Bronchial epithelial cell (primary cell): ENCODE data around the gene ST6GALNAC6. TPM values are rescaled to one million over a fixed set of nuclear protein-coding genes. Genes with fewer than 3 reads are reported as not detected.
A peak's percentile ranks its signal among the peaks of the same experiment; 100 is the strongest.

Source experiments
- DNase-seq: peaks from one replicate; pipeline ENCODE4 v3.0.0-alpha.2; 2010; ENCODE audit warnings: low read depth
- FAIRE-seq: peaks from 2 replicates; lab custom pipeline; 2011; peaks lifted over from hg19 to GRCh38; lab: Jason Lieb, UNC
- H3K27me3 ChIP-seq: 2 replicates; pipeline ENCODE4 v1.5.1; 2011; ENCODE audit warnings: low read length; ENCODE audit not compliant: control insufficient read depth, insufficient read depth
- H3K36me3 ChIP-seq: 2 replicates; pipeline ENCODE4 v1.5.1; 2011; ENCODE audit warnings: low read length; ENCODE audit not compliant: control insufficient read depth, insufficient read depth
- H3K4me3 ChIP-seq: 2 replicates; pipeline ENCODE4 v1.5.1; 2011; ENCODE audit warnings: mild to moderate bottlenecking, low read depth, low read length, control low read depth
- total RNA-seq: library from RNA; depleted of rRNA; stranded (reverse); fragments of >200 nt; gene quantifications from 2 replicates; pipeline ENCODE4 v1.2.1, GENCODE V29; 2014
- TF ChIP-seq, protein P1 (sequence below): IDR thresholded peaks from 2 replicates; pipeline ENCODE4 v1.5.1; 2011; ENCODE audit warnings: mild to moderate bottlenecking, moderate library complexity, low read length, control low read depth, inconsistent platforms; ENCODE audit not compliant: insufficient read depth, severe bottlenecking

ST6GALNAC6 gene
- total RNA-seq, 1 donor from 2014 or later: 18.4 TPM

DNA sequence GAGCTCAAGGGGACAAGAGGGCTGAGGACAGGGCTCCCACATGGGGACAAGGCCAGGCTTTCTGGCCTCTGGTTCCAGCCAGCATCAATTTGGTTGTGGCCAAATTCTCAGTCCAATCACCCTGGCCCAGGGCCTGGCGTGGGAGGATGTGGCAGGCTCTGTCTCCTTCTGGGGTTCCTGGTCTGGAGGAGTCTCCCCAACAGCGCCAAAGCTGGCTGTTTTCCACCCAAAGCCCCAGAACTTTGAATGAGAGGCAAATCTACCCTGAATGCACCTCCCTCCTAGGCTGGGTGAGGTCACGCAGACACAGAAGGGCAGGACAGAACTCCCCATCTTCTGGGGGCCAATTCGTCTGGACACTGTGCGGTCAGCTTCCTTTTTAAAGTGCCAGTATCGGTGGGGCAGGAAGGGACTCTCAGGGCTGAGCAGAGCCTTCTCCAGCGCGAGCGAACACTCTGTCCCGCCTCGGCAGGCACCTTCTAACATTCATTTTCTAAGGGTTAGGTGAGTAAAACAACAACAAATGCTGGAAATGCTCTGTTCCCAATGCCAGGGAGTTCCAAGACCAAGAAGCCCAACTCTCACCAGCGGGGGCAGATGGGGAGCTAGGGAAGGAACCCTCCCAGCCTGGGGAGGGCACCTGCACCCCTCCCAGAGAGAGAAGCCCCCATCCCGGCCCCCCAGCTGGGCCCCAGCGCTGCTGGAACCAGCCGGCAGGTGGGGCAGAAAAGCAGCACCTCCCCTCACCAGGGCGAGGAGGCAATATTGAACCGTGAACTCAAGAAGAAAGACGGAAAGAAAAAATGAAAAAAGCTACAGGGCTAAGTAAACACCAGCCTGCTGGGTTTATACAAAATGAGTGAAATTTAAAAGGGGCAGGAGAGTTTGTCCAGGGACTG, 41.9 kb upstream of the ST6GALNAC6 start:
- peaks cover 31% of the 10 kb centered on the region for H3K36me3 ChIP-seq
- no peak for FAIRE-seq

DNA sequence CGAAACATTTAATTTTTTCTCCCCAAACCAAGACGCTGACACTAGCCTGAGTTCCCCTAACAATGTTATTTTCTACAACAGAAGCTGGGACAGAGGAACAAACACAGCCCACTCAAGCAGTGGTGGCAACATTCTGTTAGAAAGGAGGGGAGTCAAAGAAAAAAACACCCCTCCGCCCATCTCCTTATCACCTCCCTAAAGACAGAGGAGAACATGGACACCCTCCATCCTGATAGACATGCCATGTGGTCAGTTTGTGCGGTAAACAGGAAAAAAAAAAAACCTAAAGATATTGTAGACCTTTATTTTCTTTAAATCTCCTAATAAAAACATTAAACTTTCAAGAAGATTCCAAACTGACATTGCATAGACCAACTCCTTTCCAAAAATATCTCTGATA, 41.2 kb upstream of the ST6GALNAC6 start:
- FAIRE-seq: no peak
- no peak overlapping the region for H3K4me3 ChIP-seq

More for the DNA sequence above, 41.9 kb upstream of the ST6GALNAC6 start:
- Histone ChIP-seq H3K4me3 (no peak overlapping the region), H3K27me3 (no peaks in the 10 kb centered on the region)
- TF ChIP-seq, protein P1, sequence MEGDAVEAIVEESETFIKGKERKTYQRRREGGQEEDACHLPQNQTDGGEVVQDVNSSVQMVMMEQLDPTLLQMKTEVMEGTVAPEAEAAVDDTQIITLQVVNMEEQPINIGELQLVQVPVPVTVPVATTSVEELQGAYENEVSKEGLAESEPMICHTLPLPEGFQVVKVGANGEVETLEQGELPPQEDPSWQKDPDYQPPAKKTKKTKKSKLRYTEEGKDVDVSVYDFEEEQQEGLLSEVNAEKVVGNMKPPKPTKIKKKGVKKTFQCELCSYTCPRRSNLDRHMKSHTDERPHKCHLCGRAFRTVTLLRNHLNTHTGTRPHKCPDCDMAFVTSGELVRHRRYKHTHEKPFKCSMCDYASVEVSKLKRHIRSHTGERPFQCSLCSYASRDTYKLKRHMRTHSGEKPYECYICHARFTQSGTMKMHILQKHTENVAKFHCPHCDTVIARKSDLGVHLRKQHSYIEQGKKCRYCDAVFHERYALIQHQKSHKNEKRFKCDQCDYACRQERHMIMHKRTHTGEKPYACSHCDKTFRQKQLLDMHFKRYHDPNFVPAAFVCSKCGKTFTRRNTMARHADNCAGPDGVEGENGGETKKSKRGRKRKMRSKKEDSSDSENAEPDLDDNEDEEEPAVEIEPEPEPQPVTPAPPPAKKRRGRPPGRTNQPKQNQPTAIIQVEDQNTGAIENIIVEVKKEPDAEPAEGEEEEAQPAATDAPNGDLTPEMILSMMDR: no peak
- no peak for DNase-seq

DNA sequence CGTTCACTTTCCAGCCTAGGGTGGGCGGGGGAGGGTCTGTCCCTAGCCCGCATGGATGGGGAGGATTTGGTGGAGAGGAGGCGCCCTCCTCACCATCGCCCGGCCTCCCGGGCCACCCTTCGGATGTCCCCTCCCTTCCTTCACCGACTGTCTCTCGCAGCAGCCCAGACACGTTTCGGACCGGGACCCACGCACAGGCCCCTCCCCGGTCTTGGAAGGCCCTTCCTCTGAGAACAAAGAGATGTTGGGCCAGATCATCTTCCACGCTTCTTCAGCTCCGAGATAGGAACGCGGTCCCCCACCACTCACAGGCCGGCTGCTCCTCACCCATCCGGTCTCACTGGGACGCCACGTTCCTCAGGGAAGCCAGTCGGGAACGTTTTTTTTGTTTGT, 38.9 kb upstream of the ST6GALNAC6 start:
- H3K4me3 ChIP-seq: peak overlapping the region; percentile 71

More for the DNA sequence above, 41.2 kb upstream of the ST6GALNAC6 start:
- TF ChIP-seq, protein P1: no peak
- no peak for DNase-seq
- no peaks in the 10 kb centered on the region for H3K27me3 ChIP-seq
- peaks cover 31% of the 10 kb centered on the region for H3K36me3 ChIP-seq

DNA sequence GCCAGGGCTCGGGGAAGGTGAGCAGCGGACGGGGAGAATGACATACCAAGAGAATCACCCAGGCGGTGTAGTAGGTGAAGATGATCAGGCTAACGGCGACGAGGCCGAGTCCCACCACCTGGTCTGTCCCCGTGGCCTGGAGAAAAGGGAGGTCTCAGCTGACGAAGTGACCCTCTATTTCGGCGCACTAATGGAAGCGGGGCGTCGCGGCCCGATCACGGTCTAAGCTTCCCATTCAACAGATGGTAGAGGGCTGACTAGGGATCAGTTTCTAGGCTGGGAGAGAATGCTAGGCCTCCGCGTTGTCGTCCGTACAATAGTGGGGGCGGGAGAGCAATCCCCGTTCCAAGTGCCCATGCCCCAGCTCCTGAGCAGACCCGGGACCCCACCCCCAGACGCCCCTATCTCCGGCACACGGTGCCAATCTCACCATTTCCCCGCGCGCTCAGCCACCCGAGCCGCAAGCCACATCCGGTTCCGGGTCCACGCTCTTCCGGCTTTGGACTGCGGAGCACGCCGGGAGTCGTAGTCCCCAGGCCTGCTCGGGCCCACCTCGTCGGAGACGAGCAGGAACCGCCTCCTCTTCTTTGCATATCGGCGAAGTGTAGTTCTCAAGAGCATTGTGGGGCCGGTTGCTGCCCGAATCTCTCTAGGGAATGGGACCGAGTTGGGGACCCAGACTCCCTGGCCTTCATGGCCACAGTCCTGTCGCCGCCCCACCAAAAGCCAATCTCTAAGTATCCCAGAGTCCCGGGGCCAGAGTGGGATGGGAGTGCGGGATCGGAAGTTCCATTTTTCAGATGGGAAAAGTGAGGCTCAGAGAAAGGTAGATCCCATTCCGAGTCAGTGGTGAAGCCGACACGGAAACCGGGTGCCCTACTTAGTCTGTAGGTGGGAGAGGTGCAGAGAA, 38.2 kb upstream of the ST6GALNAC6 start, which contains the start of gene DPM2:
DPM2 (minus strand) TSS at position 467 of the 910 bp plus-strand sequence; CDS start at position 433, 34 bp downstream.
- no peaks in the 10 kb centered on the region for H3K27me3 ChIP-seq
- TF ChIP-seq, protein P1: no peak
- H3K36me3 ChIP-seq: peaks cover 14% of the 10 kb centered on the region
- FAIRE-seq (no peak), DNase-seq (peak; percentile 68)
- peak within 1 kb of the TSS; percentile 71 for H3K4me3 ChIP-seq

More for the DNA sequence above, 38.9 kb upstream of the ST6GALNAC6 start:
- TF ChIP-seq, protein P1: no peak
- no peak for FAIRE-seq
- no peak for DNase-seq
- peaks cover 16% of the 10 kb centered on the region for H3K36me3 ChIP-seq
- no peaks in the 10 kb centered on the region for H3K27me3 ChIP-seq

DNA sequence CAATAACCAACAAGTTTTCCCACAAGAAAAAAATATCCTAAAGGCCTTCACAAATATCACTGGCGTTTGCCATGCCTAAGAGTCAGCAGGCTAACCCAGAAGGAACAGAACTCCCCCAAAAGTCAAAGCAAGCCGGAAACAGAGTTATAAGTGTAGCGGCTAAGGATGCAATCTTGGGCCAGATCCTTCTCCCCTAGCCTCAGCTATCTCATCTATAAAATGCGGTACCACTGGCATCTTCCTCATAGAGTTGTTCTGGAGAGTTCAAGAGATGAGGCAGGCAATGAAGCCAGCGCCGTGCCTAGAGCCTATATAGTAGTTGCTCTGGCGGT, 37.6 kb upstream of the ST6GALNAC6 start:
- DNase-seq: no peak
- TF ChIP-seq, protein P1: no peak
- Histone ChIP-seq H3K4me3 (peak overlapping the region; percentile 71), H3K27me3 (no peaks in the 10 kb centered on the region), H3K36me3 (peaks cover 8% of the 10 kb centered on the region)
- FAIRE-seq: no peak
